ENCODE results near the gene STT3A. TPM values are rescaled to one million over a fixed set of nuclear protein-coding genes. Genes with fewer than 3 reads are reported as not detected.

The STT3A gene
- total RNA-seq, 1 donor from 2014 or later = 165 TPM

DNA sequence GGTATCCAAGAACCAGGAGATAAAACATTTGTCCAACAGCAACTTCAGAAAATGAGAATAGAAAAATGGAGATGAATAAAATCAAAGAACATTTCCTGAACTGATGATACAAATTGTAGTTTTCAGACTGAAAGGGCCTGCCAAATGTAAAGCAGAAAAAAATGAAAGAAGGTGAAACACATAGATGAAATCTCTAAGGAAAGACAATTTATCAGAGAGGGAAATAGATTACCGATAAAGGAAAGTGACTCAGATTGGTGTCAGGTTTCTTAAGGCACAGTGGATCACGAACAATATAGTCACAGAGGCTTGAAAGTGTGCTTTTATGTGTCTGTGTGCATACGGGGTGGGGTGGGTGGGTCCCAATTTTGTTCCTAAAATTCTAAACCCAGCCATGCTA lies 4.1 kb upstream of the STT3A start:
- DNase-seq (ENCODE audit: low read depth) = peak; percentile 48

- peak; percentile 42 for DNase-seq (ENCODE audit: low read depth)
Observed at GRCh38 chr11:125591649-125592304, 875 bp upstream of the STT3A start.

DNA sequence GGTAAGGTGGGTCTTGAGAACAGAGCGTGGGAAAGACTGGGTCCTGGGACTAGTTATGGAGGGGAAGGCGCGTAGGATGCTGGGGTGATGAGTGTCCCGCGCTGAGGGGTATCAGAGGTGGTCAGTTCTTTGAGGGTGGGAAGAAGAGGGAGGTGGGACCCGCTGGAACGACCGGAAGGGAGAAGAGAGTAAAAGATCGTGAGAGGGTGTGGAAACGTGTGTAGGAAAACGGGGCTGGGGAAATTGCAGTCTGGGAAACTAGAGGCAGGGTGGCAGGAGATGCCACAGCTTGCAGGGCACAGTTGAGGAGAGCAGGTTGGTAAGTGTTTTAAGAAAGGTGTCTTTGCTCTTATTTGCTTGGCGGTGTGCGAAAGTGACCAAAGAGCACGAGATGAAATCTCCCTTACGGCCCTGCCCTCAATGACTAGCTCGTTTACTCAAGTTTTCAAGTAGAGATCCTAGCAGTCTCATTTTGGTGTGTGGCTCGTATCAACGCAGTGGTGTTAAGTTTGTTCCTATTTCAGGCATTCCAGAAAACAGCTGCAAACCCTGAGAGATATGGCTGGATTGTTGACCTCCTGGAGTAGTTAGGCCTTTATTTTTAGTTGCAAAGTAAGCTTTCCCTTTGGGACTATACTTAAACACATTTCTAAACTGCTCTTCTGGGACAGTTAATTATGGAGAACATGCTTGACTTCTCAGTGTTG lies 615 bp downstream of the STT3A start:
- peak; percentile 30 for DNase-seq (ENCODE audit: low read depth)

- DNase-seq (ENCODE audit: low read depth) = no peak
Observed at GRCh38 chr11:125594958-125595357, 2.3 kb downstream of the STT3A start.

DNA sequence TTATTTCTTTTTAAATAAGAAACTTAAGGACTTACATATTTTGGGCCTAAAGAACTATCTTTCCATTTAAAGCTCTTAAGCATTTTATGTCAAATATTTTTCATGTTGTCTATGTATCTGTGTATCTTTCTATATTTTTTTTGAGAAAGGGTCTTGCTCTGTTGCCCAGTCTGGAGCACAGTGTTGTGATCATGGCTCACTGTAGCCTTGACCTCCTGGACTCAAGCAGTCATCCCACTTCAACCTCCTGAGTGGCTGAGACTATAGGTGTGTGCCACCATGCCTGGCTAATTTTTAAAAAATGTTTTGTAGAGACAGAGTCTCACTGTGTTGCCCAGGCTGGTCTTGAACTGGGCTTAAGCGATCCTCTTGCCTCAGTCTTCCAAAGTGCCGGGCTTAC lies 8.0 kb downstream of the STT3A start:
- DNase-seq (ENCODE audit: low read depth) = no peak

- no peak for DNase-seq (ENCODE audit: low read depth)
Observed at GRCh38 chr11:125603207-125603606, 10.6 kb downstream of the STT3A start.

GRCh38 chr11:125605417-125605816 lies 12.8 kb downstream of the STT3A start:
- no peak for DNase-seq (ENCODE audit: low read depth)

DNA sequence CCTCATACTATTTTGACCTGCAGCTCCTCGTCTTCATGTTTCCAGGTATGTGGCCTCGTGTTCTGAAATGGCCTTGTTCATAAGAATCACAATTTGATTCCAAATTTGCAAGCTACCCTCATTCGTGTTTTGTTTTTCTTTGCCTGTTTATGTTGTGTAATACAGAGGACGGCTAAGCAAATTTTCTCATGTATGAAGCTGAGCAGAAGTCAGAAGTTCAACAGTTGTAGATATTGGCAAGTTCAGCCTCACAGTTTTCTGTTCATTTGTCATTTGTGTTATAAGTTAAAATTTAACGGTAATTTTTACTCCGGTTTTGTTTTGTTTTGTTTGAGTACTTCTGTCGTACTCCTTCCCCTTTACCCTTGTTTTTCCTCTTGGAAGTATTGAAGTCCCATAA lies 16.9 kb downstream of the STT3A start:
- no peak for DNase-seq (ENCODE audit: low read depth)

DNA sequence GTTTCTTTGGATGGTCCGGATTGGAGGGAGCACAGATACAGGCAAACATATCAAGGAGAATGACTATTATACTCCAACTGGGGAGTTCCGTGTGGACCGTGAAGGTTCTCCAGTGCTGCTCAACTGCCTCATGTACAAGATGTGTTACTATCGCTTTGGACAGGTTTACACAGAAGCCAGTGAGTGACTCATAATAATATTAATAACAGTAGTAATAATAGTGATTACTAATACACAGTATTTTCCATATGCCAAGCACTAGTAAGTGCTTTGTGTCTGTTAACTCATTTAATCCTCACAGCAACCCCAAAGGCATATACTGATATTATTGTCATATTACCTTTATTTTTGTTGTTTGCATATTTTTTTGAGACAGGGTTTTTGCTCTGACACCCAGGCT lies 25.7 kb downstream of the STT3A start:
- no peak for DNase-seq (ENCODE audit: low read depth)

- DNase-seq (ENCODE audit: low read depth) = peak; percentile 81
Observed at GRCh38 chr11:125621995-125622394, 29.3 kb downstream of the STT3A start.

DNA sequence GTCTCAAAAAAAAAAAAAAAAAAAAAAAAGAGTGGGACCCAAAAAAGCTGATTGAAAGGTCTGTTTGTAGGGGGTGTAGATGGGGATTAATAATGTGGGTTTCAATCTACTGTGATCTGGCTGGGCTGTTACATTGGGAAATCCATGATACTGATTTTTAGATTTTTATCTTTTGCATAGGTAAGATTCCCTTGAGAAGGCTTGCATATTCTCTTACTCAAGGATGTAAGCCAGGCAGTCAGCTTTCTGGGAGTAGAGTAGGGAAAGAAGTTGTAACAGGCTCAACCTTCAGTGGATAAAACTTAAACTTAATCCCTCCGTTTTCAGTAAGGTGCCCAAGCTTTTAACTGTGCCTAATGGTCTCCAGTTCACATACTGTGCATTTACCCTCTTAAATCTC lies 30.4 kb downstream of the STT3A start:
- no peak for DNase-seq (ENCODE audit: low read depth)

- no peak for DNase-seq (ENCODE audit: low read depth)
Observed at GRCh38 chr11:125624756-125625213, 32.1 kb downstream of the STT3A start, which contains the start of gene CHEK1. CHEK1 (plus strand) TSS chr11:125625163; CDS start chr11:125626769, 1,606 bp downstream.

DNA sequence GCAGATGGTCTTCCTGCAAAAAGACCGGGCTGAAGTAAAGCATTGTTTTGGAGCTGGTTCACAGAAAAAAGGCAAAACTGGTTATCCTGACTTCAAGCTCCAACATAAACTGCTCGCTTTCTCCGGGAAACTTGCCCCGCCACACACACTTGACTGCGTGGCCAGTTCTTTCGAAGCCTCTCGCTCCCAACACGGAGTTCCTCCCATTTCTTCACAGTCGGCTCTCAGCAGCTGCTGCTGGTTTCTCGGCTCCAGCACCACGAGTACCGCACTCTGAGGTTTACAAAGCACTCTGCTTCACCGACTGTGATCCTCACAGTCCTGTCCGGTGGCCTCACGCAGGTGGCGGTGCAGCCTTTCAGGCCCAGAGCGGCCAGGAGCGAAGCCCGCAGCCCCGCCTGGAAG lies 32.6 kb downstream of the STT3A start:
- no peak for DNase-seq (ENCODE audit: low read depth)

- peak; percentile 69 for DNase-seq (ENCODE audit: low read depth)
Observed at GRCh38 chr11:125625630-125626287, 33.1 kb downstream of the STT3A start.

- peak; percentile 69 for DNase-seq (ENCODE audit: low read depth)
Observed at GRCh38 chr11:125626288-125626950, 33.8 kb downstream of the STT3A start.

DNA sequence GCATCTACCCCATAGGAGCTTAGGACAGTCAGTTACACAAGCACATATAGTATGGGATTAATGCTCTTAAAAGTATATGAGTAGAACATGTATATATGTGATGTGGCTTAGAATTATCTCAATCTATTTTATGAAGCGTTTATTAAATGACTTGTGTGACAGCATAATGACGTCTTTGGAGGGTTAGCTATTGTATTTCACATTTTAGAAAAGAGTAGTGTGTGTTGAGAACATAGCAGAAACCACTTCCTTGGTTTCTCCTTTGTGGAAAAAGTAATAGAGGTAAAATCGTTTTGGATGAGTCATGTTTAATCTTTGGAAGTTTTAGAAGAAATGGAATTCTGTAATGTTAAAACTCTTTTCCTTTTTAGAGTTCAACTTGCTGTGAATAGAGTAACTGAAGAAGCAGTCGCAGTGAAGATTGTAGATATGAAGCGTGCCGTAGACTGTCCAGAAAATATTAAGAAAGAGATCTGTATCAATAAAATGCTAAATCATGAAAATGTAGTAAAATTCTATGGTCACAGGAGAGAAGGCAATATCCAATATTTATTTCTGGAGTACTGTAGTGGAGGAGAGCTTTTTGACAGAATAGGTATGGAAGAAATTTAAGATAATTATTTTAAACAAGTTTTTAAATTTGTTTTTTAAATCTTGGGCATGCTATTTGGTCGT lies 34.7 kb downstream of the STT3A start:
- no peak for DNase-seq (ENCODE audit: low read depth)

DNA sequence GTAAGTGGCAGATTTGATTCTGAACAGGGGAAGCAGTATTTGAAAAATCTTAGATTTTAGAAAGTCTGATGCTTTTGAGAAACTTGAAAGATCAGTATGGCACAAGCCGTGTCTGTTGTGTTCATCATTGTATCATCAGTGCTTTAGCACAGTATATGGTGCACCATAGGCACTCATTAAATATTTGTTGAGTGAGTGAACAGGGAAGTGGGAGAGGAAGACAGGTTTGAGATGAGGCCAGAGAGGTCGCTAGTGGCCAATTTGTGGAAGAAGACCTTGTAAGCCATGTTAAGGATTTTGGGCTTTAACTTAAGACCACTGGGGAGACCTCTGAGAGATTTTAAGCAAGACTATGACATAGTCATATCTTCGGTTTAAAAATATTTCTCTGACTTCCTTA lies 45.2 kb downstream of the STT3A start:
- DNase-seq (ENCODE audit: low read depth) = no peak

DNA sequence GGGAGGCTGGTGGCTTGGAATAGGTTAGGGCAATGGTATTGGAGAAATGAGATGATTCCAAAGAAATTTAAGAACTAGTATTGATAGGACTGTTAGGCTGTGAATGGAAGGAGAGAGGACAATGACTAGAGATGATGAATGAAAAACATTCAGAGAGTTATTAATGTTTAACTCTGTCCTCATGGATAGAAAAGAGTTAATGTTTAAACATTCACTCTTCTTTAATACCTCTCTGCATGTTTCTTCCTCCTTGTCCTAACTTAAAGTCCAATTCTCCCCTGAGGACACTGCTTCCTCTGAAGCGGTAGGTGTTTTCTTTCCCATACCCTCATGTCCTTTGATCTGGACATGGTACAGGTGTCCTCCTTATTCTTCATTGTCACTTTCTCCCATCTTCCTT lies 45.7 kb downstream of the STT3A start:
- DNase-seq (ENCODE audit: low read depth) = peak; percentile 64

- no peak for DNase-seq (ENCODE audit: low read depth)
Observed at GRCh38 chr11:125645871-125646270, 53.2 kb downstream of the STT3A start.

GRCh38 chr11:125649465-125650166 lies 57.0 kb downstream of the STT3A start:
- no peak for DNase-seq (ENCODE audit: low read depth)

GRCh38 chr11:125662689-125663088 lies 70.0 kb downstream of the STT3A start:
- no peak for DNase-seq (ENCODE audit: low read depth)

All from renal cortical epithelial cell (primary cell).